VCaP (cell line): ENCODE measurements around the gene FGF12.

ENCODE experiments used
- H3K27ac ChIP-seq: fragments of 450-650 bp; 2 replicates; pipeline ENCODE4 v1.5.1; 2017
- TF ChIP-seq, protein P1 (sequence below): fragments of 450-650 bp; conservative IDR thresholded peaks from 2 replicates; pipeline ENCODE4 v1.5.1; 2017; ENCODE audit warnings: mild to moderate bottlenecking, moderate library complexity

FGF12 gene

DNA sequence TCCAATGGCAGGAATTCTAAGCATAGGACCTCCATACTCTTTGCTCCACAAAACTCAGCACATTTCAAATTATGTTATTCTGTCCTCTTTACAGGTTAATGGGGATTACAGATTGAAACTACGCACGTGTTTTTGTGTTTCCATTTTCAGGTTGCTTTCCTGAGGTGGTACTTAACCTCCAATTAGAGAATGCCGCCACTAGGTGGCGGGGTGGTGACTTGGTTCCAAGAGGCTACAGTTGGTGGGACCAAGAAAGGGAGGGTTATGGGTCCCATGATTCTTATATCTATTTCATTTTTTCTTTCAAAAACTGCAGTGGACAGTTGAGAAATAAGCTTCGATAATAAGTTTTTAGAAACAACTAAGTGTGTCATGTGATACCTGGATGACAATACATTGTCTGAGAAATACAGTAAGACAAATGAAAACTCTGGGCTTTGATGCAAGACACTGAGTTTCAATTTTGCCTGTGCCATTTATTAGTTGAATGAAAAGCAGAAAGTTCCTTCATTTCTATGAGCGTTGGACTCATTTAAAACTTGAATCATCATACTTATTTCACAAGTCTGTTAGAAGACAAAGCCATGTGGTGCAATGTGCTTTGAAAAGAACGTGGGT lies 539.0 kb downstream of the FGF12 start:
- TF ChIP-seq, protein P1, sequence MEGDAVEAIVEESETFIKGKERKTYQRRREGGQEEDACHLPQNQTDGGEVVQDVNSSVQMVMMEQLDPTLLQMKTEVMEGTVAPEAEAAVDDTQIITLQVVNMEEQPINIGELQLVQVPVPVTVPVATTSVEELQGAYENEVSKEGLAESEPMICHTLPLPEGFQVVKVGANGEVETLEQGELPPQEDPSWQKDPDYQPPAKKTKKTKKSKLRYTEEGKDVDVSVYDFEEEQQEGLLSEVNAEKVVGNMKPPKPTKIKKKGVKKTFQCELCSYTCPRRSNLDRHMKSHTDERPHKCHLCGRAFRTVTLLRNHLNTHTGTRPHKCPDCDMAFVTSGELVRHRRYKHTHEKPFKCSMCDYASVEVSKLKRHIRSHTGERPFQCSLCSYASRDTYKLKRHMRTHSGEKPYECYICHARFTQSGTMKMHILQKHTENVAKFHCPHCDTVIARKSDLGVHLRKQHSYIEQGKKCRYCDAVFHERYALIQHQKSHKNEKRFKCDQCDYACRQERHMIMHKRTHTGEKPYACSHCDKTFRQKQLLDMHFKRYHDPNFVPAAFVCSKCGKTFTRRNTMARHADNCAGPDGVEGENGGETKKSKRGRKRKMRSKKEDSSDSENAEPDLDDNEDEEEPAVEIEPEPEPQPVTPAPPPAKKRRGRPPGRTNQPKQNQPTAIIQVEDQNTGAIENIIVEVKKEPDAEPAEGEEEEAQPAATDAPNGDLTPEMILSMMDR, result peak; percentile 85
- H3K27ac ChIP-seq, result no peak overlapping the region

DNA sequence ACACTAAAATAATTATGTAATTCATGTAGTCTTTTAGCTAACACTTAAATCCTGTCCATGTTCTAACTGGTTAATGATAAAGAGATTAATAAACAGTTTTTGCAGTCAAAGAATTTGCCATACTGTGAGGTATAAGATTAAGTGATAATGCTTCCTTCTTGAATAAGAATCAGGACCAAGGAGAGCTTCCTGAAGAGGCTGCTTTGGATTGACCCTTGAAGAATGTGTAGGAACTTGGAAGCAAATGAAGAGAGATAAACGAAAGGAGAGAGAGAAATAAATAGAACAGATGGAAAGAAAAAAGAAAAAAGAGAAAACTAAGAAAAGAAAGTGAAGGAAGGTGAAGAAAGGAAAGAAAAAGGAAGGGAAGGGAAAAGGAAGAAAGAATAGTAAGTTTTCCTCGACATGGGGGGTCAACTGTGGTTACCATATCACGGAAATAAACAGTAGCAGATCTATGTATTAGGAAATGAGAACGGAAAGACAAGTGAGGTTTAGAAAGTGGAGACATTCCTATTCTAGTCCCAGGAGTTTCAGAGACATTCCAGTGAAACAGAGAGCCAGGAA lies 539.8 kb downstream of the FGF12 start:
- TF ChIP-seq, protein P1, result no peak
- no peak overlapping the region for H3K27ac ChIP-seq

DNA sequence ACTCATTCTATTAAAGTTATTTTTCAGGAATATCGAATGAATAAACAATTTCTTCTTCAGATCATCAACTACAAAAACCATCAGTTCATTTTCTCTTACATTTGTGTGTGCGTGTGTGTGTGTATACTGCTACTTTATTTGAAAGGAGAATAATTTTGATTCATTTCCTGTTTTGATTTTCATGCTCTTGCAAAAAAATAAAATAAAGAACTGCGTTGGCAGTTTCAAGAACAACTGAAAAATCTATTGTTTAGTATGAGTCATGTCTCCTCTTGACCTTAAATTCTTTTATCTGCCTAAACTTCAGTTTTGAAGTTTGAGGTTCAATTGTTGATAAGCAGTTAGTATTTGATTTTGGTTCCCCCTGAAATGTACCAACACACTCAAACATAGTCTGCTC lies 540.8 kb downstream of the FGF12 start:
- H3K27ac ChIP-seq, result no peak overlapping the region
- TF ChIP-seq, protein P1, result no peak

DNA sequence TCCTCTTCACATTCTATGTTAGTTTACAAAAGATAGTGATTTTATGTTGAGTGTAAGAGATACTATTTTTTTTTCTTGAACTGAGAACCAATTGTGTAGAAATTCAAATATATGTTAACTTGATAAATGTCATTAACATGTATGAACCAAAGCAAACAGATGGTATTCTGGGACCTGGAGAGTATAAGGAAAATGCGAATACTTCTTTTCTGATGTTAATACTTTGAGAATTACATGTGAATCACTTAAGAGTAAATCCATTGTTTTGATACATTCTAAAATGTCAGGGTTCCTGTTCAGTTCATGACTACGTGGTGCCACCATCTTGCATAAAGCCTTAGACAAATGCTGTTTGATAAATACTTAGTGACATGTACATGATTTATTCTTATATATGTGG lies 541.3 kb downstream of the FGF12 start:
- TF ChIP-seq, protein P1, result no peak

DNA sequence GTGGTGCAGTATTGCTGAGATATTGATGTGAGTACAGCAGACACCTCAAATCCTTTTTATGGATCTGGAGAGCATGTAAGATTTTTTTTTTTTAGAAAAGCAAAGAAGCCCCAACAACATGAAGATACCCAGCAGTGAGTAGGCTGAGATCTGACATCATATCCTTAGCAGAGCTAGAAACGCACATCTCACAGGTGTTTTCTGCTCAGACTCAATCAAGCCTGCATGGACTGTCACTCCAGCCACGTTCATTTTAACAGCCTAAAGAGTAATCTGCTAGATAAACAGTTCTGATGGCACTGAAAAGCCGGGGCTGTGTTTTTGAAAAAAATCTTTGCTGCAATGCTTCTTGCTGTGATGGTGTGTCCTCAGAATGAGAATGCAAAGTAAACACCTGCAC lies 544.2 kb downstream of the FGF12 start:
- H3K27ac ChIP-seq, result no peak overlapping the region
- TF ChIP-seq, protein P1, result no peak

More for the DNA sequence above, 541.3 kb downstream of the FGF12 start:
- H3K27ac ChIP-seq, result no peak overlapping the region

DNA sequence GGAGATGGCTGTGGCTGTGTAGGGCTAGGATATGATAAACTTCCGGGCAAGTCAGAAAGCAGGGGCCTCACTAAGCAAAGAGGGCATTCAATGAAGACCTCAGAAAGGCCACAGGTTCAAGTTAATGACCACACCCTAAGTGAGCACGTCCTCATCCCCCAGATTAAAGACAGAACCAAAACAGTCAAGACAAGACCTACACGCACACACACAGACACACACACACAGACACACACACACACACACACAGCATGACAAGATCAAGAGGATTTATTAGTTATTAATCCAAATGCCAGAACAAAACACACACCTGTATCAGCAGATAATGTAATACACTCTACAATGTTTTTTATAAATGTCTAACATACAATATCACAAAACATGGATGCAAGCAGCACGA lies 546.2 kb downstream of the FGF12 start:
- TF ChIP-seq, protein P1, result no peak
- H3K27ac ChIP-seq, result no peak overlapping the region

DNA sequence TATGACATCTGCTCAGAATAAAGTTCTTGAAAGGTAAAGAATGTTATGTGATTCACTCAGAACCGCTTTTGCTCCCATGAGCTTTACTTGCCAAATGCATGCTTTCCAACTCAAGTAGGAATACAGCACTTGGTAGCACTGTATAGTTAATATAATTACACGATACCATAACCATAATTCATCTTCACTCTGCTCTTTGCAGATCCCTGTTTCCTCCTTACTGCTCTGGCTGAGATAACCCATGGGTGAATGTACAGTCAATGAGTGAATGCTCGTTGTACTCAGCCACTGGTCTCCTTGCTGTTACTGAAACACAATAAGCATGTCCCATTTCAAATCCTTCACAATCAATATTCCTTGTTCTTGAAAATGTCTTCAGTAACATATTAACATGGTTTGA lies 550.0 kb downstream of the FGF12 start:
- no peak overlapping the region for H3K27ac ChIP-seq
- TF ChIP-seq, protein P1, result no peak
